ENCODE measurements around the gene LRP2.

GRCh38 chr2:169329688-169330554, 32.4 kb downstream of the LRP2 start:
- TF ChIP-seq, protein P1, sequence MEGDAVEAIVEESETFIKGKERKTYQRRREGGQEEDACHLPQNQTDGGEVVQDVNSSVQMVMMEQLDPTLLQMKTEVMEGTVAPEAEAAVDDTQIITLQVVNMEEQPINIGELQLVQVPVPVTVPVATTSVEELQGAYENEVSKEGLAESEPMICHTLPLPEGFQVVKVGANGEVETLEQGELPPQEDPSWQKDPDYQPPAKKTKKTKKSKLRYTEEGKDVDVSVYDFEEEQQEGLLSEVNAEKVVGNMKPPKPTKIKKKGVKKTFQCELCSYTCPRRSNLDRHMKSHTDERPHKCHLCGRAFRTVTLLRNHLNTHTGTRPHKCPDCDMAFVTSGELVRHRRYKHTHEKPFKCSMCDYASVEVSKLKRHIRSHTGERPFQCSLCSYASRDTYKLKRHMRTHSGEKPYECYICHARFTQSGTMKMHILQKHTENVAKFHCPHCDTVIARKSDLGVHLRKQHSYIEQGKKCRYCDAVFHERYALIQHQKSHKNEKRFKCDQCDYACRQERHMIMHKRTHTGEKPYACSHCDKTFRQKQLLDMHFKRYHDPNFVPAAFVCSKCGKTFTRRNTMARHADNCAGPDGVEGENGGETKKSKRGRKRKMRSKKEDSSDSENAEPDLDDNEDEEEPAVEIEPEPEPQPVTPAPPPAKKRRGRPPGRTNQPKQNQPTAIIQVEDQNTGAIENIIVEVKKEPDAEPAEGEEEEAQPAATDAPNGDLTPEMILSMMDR (conservative IDR thresholded peaks at IDR 0.05; ENCODE audit: low read depth in 2 of 2): no peak
- TF ChIP-seq EZH2 (IDR thresholded peaks at IDR 0.05; ENCODE audit: low read depth, unreplicated experiment) (no peak), REST (IDR thresholded peaks at IDR 0.05; ENCODE audit: unreplicated experiment) (no peak), POLR2AphosphoS5 (IDR thresholded peaks at IDR 0.05; ENCODE audit: low read depth) (no peak), ZNF331 (CRISPR knock-in tag; IDR thresholded peaks at IDR 0.05; ENCODE audit: low read depth) (no peak), EZH2phosphoT487 (IDR thresholded peaks at IDR 0.05; ENCODE audit: unreplicated experiment) (no peak), ZNF114 (CRISPR knock-in tag; IDR thresholded peaks at IDR 0.05) (no peak), CREB1 (CRISPR knock-in tag; IDR thresholded peaks at IDR 0.05; ENCODE audit: low read depth) (no peak), JUNB (IDR thresholded peaks at IDR 0.05; ENCODE audit: unreplicated experiment) (no peak), NANOG (IDR thresholded peaks at IDR 0.05; ENCODE audit: borderline replicate concordance) (no peak), STAT1 (IDR thresholded peaks at IDR 0.05; ENCODE audit: unreplicated experiment) (no peak), ZNF462 (CRISPR knock-in tag; IDR thresholded peaks at IDR 0.05) (no peak)
- TF ChIP-seq, protein P2, sequence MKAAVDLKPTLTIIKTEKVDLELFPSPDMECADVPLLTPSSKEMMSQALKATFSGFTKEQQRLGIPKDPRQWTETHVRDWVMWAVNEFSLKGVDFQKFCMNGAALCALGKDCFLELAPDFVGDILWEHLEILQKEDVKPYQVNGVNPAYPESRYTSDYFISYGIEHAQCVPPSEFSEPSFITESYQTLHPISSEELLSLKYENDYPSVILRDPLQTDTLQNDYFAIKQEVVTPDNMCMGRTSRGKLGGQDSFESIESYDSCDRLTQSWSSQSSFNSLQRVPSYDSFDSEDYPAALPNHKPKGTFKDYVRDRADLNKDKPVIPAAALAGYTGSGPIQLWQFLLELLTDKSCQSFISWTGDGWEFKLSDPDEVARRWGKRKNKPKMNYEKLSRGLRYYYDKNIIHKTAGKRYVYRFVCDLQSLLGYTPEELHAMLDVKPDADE (IDR thresholded peaks at IDR 0.05): no peak

Measured in GM23338 (cell line).